Measurements from ENCODE around the gene SRPK3.

The SRPK3 gene

GRCh38 chrX:153827016-153827415 is 46.2 kb downstream of the SRPK3 start:
- Histone ChIP-seq H3K4me1 (no peaks in the 10 kb centered on the region), H3K36me3 (no peaks in the 10 kb centered on the region), H3K9me3 (no peaks in the 10 kb centered on the region), H3K27me3 (no peaks in the 10 kb centered on the region), H3K4me3 (ENCODE audit: low read depth, low read length) (no peak overlapping the region)
- TF ChIP-seq, protein P1, sequence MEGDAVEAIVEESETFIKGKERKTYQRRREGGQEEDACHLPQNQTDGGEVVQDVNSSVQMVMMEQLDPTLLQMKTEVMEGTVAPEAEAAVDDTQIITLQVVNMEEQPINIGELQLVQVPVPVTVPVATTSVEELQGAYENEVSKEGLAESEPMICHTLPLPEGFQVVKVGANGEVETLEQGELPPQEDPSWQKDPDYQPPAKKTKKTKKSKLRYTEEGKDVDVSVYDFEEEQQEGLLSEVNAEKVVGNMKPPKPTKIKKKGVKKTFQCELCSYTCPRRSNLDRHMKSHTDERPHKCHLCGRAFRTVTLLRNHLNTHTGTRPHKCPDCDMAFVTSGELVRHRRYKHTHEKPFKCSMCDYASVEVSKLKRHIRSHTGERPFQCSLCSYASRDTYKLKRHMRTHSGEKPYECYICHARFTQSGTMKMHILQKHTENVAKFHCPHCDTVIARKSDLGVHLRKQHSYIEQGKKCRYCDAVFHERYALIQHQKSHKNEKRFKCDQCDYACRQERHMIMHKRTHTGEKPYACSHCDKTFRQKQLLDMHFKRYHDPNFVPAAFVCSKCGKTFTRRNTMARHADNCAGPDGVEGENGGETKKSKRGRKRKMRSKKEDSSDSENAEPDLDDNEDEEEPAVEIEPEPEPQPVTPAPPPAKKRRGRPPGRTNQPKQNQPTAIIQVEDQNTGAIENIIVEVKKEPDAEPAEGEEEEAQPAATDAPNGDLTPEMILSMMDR (IDR thresholded peaks at IDR 0.05; ENCODE audit: low read depth, low read length) = no peak
- DNase-seq = no peak

DNA sequence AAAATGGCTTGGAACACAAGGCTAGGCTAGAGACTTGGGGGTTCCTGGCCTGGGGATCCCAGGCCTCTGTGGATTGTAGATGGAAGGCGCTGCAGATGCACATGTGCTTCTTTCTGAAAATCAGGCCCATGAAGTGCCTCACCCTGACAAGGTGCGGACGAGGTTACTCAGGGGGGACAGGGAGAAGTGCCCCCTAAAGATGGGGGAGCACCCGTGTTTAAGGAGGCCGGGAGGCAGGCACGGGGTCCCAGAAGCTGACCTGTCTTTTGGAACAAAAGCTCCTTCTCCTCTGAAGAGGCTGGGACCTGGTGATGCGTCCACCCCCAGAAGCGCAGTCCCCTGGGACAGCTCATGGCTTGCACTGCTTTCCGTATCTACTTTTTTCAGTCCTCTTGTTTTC is 47.1 kb downstream of the SRPK3 start:
- TF ChIP-seq, protein P1 (IDR thresholded peaks at IDR 0.05; ENCODE audit: low read depth, low read length) = no peak
- no peaks in the 10 kb centered on the region for H3K9me3 ChIP-seq
- H3K36me3 ChIP-seq = no peaks in the 10 kb centered on the region
- H3K27me3 ChIP-seq = no peaks in the 10 kb centered on the region
- no peak overlapping the region for H3K4me3 ChIP-seq (ENCODE audit: low read depth, low read length)
- no peaks in the 10 kb centered on the region for H3K4me1 ChIP-seq
- no peak for DNase-seq

DNA sequence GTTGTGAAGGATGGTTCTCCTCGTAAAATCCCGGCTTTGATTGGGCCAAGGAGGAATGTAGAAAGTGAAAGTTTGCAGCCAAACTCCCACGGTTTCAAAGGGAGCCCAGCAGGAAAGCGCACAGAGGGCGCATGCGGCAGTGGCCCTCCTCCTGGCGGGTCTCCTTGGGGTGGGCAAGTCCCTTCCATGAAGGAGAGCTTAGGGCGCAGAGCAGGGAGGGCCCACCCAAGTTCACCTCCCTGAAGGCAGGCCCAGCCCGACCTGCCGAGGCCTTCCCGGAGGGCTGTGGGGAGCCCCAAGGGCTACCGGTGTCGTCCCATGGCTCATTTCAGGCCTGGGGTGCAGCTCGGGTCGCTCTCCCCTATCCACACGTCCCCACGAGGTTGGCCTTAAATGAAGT is 47.5 kb downstream of the SRPK3 start:
- DNase-seq = no peak
- no peaks in the 10 kb centered on the region for H3K36me3 ChIP-seq
- TF ChIP-seq, protein P1 (IDR thresholded peaks at IDR 0.05; ENCODE audit: low read depth, low read length) = no peak
- H3K27me3 ChIP-seq = no peaks in the 10 kb centered on the region
- peak overlapping the region; percentile 63 for H3K4me3 ChIP-seq (ENCODE audit: low read depth, low read length)
- no peaks in the 10 kb centered on the region for H3K4me1 ChIP-seq
- no peaks in the 10 kb centered on the region for H3K9me3 ChIP-seq

GRCh38 chrX:153828723-153829548 is 48.1 kb downstream of the SRPK3 start:
- H3K4me3 ChIP-seq (ENCODE audit: low read depth, low read length) = peak overlapping the region; percentile 63
- TF ChIP-seq, protein P1 (IDR thresholded peaks at IDR 0.05; ENCODE audit: low read depth, low read length) = peak; percentile 29; the same call in 1 of the 2 replicates

GRCh38 chrX:153829549-153829798 is 48.6 kb downstream of the SRPK3 start:
- H3K4me3 ChIP-seq (ENCODE audit: low read depth, low read length) = peak overlapping the region; percentile 63
- no peaks in the 10 kb centered on the region for H3K4me1 ChIP-seq
- no peak for DNase-seq
- no peaks in the 10 kb centered on the region for H3K27me3 ChIP-seq
- H3K9me3 ChIP-seq = no peaks in the 10 kb centered on the region
- H3K36me3 ChIP-seq = no peaks in the 10 kb centered on the region
- TF ChIP-seq, protein P1 (IDR thresholded peaks at IDR 0.05; ENCODE audit: low read depth, low read length) = no peak

More at GRCh38 chrX:153828723-153829548, 48.1 kb downstream of the SRPK3 start:
- H3K27me3 ChIP-seq = no peaks in the 10 kb centered on the region
- no peaks in the 10 kb centered on the region for H3K9me3 ChIP-seq
- DNase-seq = peak; percentile 38
- H3K4me1 ChIP-seq = no peaks in the 10 kb centered on the region
- H3K36me3 ChIP-seq = no peaks in the 10 kb centered on the region

DNA sequence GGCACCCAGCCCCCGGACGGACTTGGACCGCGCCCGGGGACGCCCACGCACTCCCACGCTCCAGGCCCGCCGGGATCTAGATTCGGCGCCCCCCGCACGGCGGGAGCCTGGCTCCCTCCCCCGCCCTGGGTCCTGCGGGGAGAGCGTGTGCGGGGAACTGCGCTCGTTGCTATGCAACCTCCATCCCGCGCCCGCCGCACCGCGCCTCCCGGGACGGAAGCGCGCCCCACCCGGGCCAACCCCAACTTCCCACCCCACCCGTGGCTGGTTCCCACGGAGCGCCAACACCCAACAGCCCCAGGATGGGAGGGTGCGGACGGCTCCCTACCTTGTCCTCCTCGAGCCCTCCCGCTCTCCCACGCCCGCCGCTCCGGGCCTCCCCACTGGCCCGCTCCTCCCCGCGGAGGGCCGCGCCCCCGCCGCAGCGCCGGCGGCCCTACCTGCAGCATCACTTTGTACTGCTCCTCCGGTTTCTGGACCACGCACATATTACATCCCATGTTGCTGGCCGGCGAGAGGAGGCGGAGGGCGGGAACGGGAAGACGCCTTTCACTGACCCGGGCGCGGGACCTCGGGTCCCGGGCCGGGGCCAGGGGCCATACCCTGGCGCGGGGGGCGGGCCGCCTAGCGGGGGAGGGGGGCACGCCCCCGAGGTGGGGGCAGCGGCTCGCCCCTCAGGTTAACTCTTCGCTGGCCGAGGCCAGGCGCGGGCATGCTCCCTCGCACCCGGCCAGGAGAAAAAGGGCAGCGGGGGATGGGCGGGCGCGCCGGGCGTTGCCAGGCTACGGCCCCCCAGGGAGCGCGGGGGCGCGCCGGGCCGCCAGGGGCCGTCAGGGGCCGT is 49.2 kb downstream of the SRPK3 start, which contains the start of gene PDZD4:
PDZD4 (minus strand) TSS at position 746 of the 841 bp plus-strand sequence; CDS start at position 500, 246 bp downstream.
- H3K4me3 ChIP-seq (ENCODE audit: low read depth, low read length) = peak within 1 kb of the TSS; percentile 63
- TF ChIP-seq, protein P1 (IDR thresholded peaks at IDR 0.05; ENCODE audit: low read depth, low read length) = no peak
- H3K27me3 ChIP-seq = no peaks in the 10 kb centered on the region
- H3K4me1 ChIP-seq = no peaks in the 10 kb centered on the region
- H3K9me3 ChIP-seq = no peaks in the 10 kb centered on the region
- DNase-seq = peak; percentile 48
- H3K36me3 ChIP-seq = no peaks in the 10 kb centered on the region

Measured in BE2C (cell line).